ENCODE results near the gene RAPGEF6.
"Not testable (repeated sequence)": the region's sequence is repeated elsewhere in the genome, so short reads cannot be mapped to it uniquely, and the experiment has no call there.

The RAPGEF6 gene

DNA sequence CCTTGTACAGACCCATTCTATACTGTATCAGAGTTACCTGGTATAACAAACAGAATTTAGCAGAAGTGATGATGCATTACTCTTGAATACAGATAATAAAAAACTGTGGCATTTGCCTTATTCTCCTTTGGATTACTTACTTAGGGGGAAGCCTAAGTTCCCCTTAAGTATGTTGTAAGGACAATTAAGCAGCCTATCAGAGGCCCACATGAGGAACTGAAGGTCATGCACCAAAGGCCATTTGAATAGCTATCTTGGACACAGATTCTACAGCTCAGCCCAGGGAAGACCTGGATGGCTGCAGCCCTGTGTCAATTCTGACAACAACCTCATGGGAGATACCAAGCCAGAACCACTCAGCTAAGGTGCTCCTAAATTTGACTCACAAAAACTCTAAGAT is 125.2 kb downstream of the RAPGEF6 start:
- no peak for DNase-seq (ENCODE audit: low read depth)
- no peak overlapping the region for H3K4me3 ChIP-seq (ENCODE audit: control insufficient read depth, low read depth, low read length)
- TF ChIP-seq, protein P1, sequence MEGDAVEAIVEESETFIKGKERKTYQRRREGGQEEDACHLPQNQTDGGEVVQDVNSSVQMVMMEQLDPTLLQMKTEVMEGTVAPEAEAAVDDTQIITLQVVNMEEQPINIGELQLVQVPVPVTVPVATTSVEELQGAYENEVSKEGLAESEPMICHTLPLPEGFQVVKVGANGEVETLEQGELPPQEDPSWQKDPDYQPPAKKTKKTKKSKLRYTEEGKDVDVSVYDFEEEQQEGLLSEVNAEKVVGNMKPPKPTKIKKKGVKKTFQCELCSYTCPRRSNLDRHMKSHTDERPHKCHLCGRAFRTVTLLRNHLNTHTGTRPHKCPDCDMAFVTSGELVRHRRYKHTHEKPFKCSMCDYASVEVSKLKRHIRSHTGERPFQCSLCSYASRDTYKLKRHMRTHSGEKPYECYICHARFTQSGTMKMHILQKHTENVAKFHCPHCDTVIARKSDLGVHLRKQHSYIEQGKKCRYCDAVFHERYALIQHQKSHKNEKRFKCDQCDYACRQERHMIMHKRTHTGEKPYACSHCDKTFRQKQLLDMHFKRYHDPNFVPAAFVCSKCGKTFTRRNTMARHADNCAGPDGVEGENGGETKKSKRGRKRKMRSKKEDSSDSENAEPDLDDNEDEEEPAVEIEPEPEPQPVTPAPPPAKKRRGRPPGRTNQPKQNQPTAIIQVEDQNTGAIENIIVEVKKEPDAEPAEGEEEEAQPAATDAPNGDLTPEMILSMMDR (conservative IDR thresholded peaks at IDR 0.05; ENCODE audit: control insufficient read depth, insufficient read depth, low read depth, low read length): no peak

DNA sequence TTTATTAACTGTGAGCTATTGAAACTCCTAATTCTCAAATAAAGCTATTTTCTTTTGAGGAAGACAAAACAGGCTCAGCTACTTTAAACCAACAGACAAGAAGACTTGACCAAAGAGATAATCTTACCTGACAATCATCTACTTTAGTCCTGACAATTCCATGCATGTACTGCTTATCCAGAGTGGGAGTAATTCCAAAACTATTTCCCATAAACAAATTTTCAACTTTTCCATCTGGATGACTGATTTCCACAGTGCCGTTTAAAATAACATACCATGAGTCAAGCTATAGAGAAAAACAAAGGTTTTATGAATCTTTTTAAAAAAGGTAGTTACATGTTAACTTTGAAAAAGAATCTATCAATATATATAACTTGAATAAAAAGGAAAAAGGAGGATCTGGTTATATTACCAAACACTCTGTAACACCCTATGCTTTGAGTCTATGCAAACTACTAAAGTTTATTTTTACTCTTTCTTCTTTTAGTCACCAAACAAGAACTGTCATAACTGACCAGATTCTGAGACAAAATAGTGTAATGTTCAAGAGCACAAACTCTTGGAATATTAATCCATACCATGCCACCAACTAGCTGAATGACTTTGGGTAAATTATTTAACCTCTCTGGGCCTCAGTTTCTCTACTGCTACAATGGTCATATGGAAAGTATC is 129.7 kb downstream of the RAPGEF6 start:
- no peak overlapping the region for H3K4me3 ChIP-seq (ENCODE audit: control insufficient read depth, low read depth, low read length)
- peak; percentile 10 for DNase-seq (ENCODE audit: low read depth)
- TF ChIP-seq, protein P1 (conservative IDR thresholded peaks at IDR 0.05; ENCODE audit: control insufficient read depth, insufficient read depth, low read depth, low read length): no peak

DNA sequence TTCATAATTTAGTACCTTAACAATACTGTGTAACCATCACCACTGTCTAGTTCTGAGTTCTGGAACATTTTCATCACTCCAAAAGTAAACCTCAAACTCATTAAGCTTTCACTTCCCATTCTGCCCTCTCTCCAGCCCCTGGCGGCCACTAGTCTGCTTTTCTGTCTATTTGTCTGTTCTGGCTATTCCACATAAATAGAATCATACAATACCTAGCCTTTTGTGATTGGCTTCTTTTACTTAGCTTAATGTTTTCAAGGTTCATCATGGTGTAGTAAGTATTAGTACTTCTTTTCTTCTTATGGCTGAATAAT is 138.7 kb downstream of the RAPGEF6 start:
- TF ChIP-seq, protein P1 (conservative IDR thresholded peaks at IDR 0.05; ENCODE audit: control insufficient read depth, insufficient read depth, low read depth, low read length): no peak
- no peak for DNase-seq (ENCODE audit: low read depth)
- no peak overlapping the region for H3K4me3 ChIP-seq (ENCODE audit: control insufficient read depth, low read depth, low read length)

DNA sequence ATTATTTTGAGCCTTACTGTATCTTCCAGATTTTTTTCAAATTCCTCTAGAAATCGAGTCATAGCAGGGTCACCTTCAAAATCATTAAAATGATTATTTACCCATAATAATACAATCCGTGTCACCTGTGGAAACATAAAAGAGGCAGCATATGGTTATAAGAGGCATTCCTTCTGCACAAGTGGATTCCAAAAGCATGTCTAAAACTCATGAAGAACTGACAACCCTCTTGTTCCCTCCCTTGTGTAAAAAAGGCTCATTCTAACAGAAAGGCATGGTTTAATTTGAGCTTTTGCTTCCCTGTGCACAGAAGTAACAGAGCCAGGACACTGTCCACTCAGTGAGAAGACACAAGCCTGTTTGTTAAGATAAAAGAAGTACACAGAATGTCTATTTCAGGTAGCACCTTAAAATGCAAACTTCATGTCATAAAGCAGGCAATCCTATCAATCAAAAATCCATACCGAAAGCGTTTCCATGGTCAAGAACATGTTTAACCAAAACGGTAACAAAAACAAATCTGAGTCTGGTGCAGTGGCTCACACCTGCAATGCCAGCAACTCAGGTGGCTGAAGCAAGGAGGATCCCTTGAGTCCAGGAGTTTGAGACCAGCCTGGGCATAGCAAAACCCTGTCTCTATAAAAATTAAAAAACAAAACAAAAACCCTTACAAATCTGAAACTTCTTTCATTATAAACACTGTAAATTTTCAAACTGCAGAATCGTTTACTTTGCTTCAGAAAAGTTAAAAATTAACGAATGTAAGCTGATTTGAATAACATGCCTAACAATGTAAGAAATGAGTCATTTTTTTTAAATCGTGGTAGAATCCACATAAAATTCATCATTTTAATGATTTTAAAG is 139.3 kb downstream of the RAPGEF6 start:
- no peak overlapping the region for H3K4me3 ChIP-seq (ENCODE audit: control insufficient read depth, low read depth, low read length)
- DNase-seq (ENCODE audit: low read depth): no peak
- TF ChIP-seq, protein P1 (conservative IDR thresholded peaks at IDR 0.05; ENCODE audit: control insufficient read depth, insufficient read depth, low read depth, low read length): no peak

DNA sequence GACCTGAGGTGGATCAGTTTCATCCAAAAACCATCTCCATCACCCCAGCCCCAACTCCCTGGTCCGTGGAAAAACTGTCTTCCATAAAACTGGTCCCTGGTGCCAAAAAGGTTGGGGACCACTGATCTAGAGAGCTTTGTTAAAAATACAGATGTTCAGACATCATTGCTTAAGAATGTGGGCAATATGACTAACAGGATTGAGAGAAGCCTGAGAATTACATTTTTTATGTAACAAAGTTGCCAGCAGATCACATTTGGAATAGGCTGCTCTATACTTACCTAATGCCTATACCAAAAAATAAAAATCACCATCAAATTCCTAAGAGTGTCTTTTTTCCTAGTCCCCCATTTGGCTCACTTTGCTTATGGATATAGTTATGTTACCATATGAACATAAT is 143.3 kb downstream of the RAPGEF6 start:
- H3K4me3 ChIP-seq (ENCODE audit: control insufficient read depth, low read depth, low read length): no peak overlapping the region
- TF ChIP-seq, protein P1 (conservative IDR thresholded peaks at IDR 0.05; ENCODE audit: control insufficient read depth, insufficient read depth, low read depth, low read length): no peak
- peak; percentile 40 for DNase-seq (ENCODE audit: low read depth)

DNA sequence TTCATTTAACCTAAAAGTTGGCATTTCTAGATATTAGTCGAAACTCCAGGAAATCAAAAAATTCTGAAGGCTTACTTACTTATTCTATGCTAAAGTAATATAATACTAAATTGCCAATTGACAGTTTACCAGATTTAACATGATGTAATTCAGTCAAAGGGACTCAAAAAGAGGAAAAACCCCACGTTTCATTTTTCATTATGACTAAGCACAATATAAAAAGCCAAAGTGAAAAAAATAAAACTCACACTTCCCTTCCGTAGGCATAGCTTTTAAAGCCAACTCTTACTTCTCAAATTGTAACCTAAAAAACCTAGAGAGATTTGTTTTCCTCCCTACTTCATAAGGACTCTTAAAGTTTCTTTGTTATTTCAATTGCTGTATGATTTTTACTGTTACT is 146.6 kb downstream of the RAPGEF6 start:
- H3K4me3 ChIP-seq (ENCODE audit: control insufficient read depth, low read depth, low read length): no peak overlapping the region
- TF ChIP-seq, protein P1 (conservative IDR thresholded peaks at IDR 0.05; ENCODE audit: control insufficient read depth, insufficient read depth, low read depth, low read length): no peak
- DNase-seq (ENCODE audit: low read depth): peak; percentile 44

DNA sequence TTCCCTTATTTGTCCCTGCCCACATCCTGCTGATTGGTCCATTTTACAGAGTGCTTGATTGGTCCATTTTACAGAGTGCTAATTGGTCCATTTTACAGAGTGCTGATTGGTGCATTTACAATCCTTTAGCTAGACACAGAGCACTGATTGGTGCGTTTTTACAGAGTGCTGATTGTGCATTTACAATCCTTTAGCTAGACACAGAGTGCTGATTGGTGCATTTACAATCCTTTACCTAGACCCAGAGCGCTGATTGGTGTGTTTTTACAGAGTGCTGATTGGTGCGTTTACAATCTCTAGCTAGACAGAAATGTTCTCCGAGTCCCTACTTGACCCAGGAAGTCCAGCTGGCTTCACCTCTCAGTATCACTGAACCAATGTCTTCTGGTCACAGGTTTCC is 147.7 kb downstream of the RAPGEF6 start:
- DNase-seq (ENCODE audit: low read depth); H3K4me3 ChIP-seq (ENCODE audit: control insufficient read depth, low read depth, low read length): not testable (repeated sequence)

All from fibroblast of mammary gland (primary cell).